ENCODE measurements around the gene SLC22A23. TPM values are rescaled to one million over a fixed set of nuclear protein-coding genes. Genes with fewer than 3 reads are reported as not detected.

Gene SLC22A23
- total RNA-seq, 1 donor = 18.1 TPM

- no peak overlapping the region for H2AFZ ChIP-seq (ENCODE audit: low read length)
- DNase-seq (ENCODE audit: insufficient read length, low spot score, missing footprints) = peak; percentile 93
Observed at GRCh38 chr6:3282476-3283236, 174.2 kb downstream of the SLC22A23 start.

DNA sequence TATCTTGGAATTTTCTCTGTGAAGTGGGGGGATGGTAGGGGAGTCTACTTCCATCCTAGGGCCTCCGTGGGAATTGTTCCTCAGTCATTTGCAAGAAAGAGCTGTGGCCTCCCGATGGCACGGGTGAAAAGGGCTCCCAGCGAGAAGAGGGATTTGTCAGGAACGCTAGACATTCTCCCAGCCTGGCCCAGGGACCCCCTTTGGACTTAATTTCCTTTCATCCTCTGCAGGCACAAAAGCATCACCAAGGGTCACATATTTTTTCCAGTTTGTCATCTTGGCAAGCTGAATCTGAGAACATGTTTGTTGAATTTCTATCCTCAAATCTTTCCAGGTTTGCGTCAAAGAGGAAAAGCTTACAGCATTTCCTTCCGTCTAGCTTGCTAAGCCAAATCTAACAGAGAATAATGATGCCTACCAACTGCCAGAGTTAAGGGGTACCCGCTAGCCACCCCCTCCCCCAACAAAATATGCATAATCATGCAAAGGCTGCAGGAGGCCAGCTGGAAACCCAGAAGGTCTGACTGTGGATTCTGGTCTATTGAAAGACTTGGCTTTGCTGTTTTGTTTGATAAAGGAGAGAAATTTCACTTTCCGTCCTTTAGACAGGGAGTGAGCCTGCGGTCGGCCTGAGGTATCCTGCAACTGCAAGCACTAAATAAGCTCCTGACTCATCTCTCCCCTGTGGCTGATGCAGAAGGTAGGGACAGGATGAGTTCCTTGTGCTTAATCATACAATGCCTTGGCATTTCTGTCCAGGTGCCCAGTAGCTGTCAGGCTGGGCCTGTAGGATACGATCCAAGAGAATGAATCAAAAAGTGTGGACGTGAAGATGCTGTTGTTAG lies 175.0 kb downstream of the SLC22A23 start:
- H3K9me3 ChIP-seq (ENCODE audit: low read depth, low read length) = no peaks in the 10 kb centered on the region
- peak overlapping the region; percentile 46 for H3K4me2 ChIP-seq (ENCODE audit: insufficient read depth, low read length)
- H2AFZ ChIP-seq (ENCODE audit: low read length) = no peak overlapping the region
- H3K36me3 ChIP-seq (ENCODE audit: insufficient read depth, low read length) = peaks cover 12% of the 10 kb centered on the region
- H3K4me3 ChIP-seq (ENCODE audit: insufficient read depth, low read length) = no peak overlapping the region
- DNase-seq (ENCODE audit: insufficient read length, low spot score, missing footprints) = peak; percentile 95
- H3K79me2 ChIP-seq (ENCODE audit: insufficient read depth, low read length) = no peaks in the 10 kb centered on the region
- H4K20me1 ChIP-seq (ENCODE audit: insufficient read depth, low read length) = no peaks in the 10 kb centered on the region
- H3K4me1 ChIP-seq (ENCODE audit: insufficient read depth, low read length) = peaks cover 20% of the 10 kb centered on the region
- H3K27me3 ChIP-seq (ENCODE audit: insufficient read depth, low read length) = no peaks in the 10 kb centered on the region
- TF ChIP-seq, protein P1, sequence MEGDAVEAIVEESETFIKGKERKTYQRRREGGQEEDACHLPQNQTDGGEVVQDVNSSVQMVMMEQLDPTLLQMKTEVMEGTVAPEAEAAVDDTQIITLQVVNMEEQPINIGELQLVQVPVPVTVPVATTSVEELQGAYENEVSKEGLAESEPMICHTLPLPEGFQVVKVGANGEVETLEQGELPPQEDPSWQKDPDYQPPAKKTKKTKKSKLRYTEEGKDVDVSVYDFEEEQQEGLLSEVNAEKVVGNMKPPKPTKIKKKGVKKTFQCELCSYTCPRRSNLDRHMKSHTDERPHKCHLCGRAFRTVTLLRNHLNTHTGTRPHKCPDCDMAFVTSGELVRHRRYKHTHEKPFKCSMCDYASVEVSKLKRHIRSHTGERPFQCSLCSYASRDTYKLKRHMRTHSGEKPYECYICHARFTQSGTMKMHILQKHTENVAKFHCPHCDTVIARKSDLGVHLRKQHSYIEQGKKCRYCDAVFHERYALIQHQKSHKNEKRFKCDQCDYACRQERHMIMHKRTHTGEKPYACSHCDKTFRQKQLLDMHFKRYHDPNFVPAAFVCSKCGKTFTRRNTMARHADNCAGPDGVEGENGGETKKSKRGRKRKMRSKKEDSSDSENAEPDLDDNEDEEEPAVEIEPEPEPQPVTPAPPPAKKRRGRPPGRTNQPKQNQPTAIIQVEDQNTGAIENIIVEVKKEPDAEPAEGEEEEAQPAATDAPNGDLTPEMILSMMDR (IDR thresholded peaks at IDR 0.05; ENCODE audit: extremely low read depth, low read depth, low read length) = no peak
- peak overlapping the region; percentile 70 for H3K27ac ChIP-seq (ENCODE audit: low read depth, low read length)

More at GRCh38 chr6:3282476-3283236, 174.2 kb downstream of the SLC22A23 start:
- H4K20me1 ChIP-seq (ENCODE audit: insufficient read depth, low read length) = no peaks in the 10 kb centered on the region
- no peaks in the 10 kb centered on the region for H3K79me2 ChIP-seq (ENCODE audit: insufficient read depth, low read length)
- peaks cover 12% of the 10 kb centered on the region for H3K36me3 ChIP-seq (ENCODE audit: insufficient read depth, low read length)
- peak overlapping the region; percentile 70 for H3K27ac ChIP-seq (ENCODE audit: low read depth, low read length)
- peak overlapping the region; percentile 46 for H3K4me2 ChIP-seq (ENCODE audit: insufficient read depth, low read length)
- H3K27me3 ChIP-seq (ENCODE audit: insufficient read depth, low read length) = no peaks in the 10 kb centered on the region
- no peak overlapping the region for H3K4me3 ChIP-seq (ENCODE audit: insufficient read depth, low read length)
- TF ChIP-seq, protein P1 (IDR thresholded peaks at IDR 0.05; ENCODE audit: extremely low read depth, low read depth, low read length) = no peak
- no peaks in the 10 kb centered on the region for H3K9me3 ChIP-seq (ENCODE audit: low read depth, low read length)
- peaks cover 20% of the 10 kb centered on the region for H3K4me1 ChIP-seq (ENCODE audit: insufficient read depth, low read length)

GRCh38 chr6:3280866-3281465 lies 175.9 kb downstream of the SLC22A23 start:
- H2AFZ ChIP-seq (ENCODE audit: low read length) = no peak overlapping the region
- no peaks in the 10 kb centered on the region for H3K9me3 ChIP-seq (ENCODE audit: low read depth, low read length)
- H3K27ac ChIP-seq (ENCODE audit: low read depth, low read length) = peak overlapping the region; percentile 70
- no peak overlapping the region for H3K4me3 ChIP-seq (ENCODE audit: insufficient read depth, low read length)
- no peaks in the 10 kb centered on the region for H3K27me3 ChIP-seq (ENCODE audit: insufficient read depth, low read length)
- H3K36me3 ChIP-seq (ENCODE audit: insufficient read depth, low read length) = peaks cover 12% of the 10 kb centered on the region
- DNase-seq (ENCODE audit: insufficient read length, low spot score, missing footprints) = peak; percentile 77
- H3K79me2 ChIP-seq (ENCODE audit: insufficient read depth, low read length) = no peaks in the 10 kb centered on the region
- no peak overlapping the region for H3K4me2 ChIP-seq (ENCODE audit: insufficient read depth, low read length)
- H3K4me1 ChIP-seq (ENCODE audit: insufficient read depth, low read length) = peaks cover 20% of the 10 kb centered on the region
- H4K20me1 ChIP-seq (ENCODE audit: insufficient read depth, low read length) = no peaks in the 10 kb centered on the region
- TF ChIP-seq, protein P1 (IDR thresholded peaks at IDR 0.05; ENCODE audit: extremely low read depth, low read depth, low read length) = no peak

All from osteoblast (primary cell).